NCI-H146 treated with DMSO at 0.1 percent for 48 hours (cell line): Measurements from ENCODE around the gene ZNF22.
"Not testable (repeated sequence)": the region's sequence is repeated elsewhere in the genome, so short reads cannot be mapped to it uniquely, and the experiment has no call there.

Source experiments
- DNase-seq: peaks from one replicate; lab custom pipeline; 2025; ENCODE audit not compliant: unreplicated experiment; lab: John Stamatoyannopoulos, UW

ZNF22 gene

DNA sequence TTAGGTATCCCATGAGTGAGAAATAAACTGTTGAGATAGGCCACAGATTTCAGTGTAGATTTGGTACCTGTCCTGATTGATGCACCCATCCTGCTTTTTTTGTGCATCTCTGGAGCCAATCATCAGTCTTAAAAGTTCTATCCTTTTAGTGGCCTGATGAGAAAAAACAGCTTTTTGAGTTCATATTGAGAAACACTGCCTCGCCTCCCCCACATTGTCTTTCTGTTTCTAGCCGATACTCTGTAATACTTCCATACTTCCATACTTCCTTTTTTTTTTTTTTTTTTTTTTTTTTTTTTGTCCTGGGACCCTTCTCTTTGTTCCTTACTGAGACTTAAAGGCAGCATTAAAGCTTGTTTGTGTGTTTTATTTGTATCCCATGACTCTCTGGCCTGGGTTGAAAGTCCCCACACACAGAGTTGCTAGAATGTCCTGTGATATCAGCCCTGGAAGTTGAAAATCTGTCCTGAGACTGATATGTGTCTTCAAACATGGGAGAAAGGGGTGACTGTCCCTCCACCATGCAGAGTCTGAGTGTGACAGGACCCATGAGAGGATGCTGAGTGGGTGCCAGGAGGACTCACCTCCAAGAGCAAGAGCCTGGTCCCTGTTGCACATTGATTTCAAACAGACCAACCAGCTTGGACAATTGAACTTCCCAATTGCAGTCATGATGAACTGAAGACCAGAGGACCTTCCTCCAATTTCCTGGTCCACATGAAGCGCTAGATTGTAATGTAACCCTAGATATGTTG is 5.7 kb downstream of the ZNF22 start:
- DNase-seq, result no peak

DNA sequence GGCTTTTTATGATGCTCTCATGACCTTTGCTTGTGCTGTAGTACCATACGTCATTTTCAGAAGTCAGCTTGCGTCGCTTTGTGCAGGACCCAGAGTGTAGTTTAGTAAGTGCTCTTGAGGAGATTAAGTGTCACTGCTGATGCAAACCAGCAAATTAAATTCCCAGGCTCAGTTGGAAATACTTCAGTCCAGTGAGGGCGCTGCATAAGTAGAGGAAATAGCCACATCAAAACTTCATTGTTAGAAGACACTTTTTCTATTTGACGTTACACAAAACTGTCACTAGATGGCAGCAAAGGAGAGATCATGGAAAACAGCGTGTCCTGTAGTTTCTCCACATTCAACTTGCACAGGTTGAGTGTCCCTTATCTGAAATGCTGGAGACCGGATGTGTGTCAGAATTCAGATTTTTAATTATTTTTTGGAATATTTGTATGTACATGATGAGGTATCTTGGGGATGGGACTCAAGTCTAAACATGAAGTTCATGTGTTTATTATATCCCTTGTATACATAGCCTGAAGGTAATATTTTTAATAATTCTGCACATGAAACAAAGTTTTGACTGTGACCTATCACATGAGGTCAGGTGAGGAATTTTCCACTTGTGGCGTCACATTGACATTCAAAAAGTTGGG is 7.9 kb downstream of the ZNF22 start:
- peak; percentile 69 for DNase-seq

GRCh38 chr10:45014557-45014956 is 13.8 kb downstream of the ZNF22 start:
- not testable (repeated sequence) for DNase-seq

GRCh38 chr10:45015590-45015989 is 14.9 kb downstream of the ZNF22 start:
- no peak for DNase-seq

DNA sequence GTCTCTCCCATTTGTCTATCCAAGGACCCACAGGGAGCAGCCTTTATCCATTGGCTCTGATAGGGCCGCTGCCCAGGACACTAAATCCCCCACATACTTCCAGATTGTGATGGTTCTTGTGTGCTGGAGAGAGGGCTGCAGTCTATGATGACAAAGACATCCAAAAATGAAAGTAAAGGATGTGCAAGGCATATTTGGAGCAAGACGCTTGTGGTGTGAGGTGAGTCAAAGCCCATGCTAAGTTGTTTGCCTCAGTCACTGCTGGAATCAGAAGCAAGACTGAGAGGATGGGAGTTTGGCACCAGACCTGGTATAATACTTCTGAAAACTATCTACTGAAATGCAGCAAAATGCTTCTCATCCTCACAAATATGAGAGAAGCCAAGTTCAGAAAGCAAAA is 22.7 kb downstream of the ZNF22 start:
- DNase-seq, result no peak

- DNase-seq, result no peak
Measured at GRCh38 chr10:45034301-45034700, 33.6 kb downstream of the ZNF22 start.

DNA sequence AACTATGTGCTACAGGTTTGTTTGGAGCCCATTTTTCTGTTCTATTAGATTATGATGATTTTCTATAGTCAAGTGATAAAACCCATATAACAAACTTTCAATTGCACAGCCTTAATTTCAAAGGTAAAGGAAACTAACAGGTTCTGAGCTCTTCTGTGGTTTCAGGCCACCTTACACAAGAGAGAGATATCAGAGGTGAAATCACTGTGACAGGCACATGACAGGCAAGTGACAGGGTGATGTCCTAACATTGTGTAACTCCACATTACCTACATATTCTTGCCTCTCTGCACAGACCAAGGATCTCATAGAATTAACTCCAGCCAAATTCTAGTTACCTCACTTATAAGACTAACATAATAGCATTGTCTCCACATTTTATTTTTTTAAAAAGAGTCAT is 35.0 kb downstream of the ZNF22 start:
- DNase-seq, result no peak

GRCh38 chr10:45040921-45041542 is 40.3 kb downstream of the ZNF22 start:
- DNase-seq, result no peak

GRCh38 chr10:45044290-45044689 is 43.6 kb downstream of the ZNF22 start:
- DNase-seq, result no peak

- no peak for DNase-seq
Measured at GRCh38 chr10:45050551-45051235, 50.0 kb downstream of the ZNF22 start.

DNA sequence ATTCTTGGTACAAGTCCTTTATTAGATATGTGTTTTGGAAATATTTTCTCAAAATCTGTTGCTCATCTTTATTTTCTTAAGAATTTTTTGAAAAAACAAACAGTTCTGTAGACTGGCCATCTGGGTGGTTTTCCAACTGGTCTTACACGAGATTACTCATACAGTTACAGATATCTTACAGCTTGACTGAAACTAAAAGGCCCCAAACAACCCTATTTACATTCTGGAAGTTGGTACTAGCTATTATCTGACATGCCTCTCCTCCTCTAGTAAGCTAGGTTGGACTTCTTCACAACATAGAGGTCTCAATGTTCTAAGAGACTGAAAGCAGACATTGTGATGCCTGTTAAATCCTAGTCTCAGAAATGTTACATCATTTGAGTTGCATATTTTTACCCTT is 52.0 kb downstream of the ZNF22 start:
- no peak for DNase-seq

DNA sequence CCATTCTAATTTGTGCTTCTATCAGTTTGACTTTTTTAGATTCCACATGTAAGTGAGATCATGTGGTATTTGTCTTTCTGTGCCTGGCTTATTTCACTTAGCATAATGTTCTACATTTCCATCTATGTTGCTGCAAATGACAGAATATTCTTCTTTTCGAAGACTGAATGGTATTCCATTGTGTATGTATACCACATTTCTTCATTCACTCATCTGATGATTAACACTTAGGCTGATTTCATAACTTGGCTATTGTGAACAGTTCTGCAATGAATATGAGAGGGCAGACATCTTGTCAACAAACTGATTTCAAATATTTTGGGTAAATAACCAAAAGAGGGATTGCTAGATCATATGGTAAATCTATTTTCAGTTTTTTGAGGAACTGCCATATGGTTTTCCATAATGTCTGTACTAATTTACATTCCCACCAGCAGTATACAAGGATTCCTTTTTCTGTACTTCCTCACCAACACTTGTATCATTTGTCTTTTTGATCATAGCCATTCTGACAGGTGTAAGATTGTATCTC is 52.9 kb downstream of the ZNF22 start:
- DNase-seq, result no peak
